ENCODE results near the gene ANKK1.

ANKK1 gene, protein sequence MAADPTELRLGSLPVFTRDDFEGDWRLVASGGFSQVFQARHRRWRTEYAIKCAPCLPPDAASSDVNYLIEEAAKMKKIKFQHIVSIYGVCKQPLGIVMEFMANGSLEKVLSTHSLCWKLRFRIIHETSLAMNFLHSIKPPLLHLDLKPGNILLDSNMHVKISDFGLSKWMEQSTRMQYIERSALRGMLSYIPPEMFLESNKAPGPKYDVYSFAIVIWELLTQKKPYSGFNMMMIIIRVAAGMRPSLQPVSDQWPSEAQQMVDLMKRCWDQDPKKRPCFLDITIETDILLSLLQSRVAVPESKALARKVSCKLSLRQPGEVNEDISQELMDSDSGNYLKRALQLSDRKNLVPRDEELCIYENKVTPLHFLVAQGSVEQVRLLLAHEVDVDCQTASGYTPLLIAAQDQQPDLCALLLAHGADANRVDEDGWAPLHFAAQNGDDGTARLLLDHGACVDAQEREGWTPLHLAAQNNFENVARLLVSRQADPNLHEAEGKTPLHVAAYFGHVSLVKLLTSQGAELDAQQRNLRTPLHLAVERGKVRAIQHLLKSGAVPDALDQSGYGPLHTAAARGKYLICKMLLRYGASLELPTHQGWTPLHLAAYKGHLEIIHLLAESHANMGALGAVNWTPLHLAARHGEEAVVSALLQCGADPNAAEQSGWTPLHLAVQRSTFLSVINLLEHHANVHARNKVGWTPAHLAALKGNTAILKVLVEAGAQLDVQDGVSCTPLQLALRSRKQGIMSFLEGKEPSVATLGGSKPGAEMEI

DNA sequence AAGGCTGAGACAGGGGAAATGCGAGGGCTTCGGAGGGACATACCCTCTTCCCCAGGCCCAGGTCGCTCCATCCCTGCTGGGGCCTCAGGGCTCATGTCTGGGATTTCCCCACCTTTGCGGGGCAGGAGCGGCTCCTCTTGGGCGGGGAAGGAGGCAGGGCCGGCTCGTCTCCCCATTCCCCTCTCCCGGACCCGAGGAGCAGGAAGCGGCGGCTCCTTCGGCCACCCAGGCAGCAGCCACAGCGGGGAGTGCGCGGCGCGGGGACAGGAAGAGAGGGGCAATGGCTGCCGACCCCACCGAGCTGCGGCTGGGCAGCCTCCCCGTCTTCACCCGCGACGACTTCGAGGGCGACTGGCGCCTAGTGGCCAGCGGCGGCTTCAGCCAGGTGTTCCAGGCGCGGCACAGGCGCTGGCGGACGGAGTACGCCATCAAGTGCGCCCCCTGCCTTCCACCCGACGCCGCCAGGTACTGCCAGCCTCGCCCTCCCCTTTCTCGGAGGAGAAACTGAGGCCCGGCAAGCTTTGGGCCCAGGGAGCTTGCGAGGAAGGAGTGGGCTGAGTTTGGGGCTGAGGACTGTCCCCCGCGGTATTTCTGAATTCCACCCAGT is at the start of gene ANKK1:
ANKK1 (plus strand) TSS at position 175 of the 607 bp plus-strand sequence; CDS start at position 281, 106 bp downstream.
- DNase-seq = no peak

DNA sequence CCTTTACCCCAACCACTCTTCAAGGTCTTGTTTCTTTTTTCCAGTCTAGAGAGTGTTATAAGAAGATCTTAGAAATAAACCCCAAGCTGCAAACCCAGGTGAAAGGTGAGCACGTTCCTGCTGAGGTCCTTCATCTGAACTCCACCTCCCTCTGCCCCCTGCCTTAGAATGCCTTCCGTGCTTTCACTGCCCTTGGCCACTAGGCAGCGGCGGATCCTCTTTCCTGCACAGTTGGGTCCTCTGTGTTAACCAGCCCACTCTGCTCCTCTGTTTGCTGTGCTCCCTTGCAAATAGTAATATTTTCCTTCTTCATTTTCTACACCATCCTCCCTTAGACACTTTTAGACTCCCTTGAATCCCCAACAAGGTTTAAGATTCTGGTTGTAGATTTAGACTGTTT is 48.8 kb upstream of the ANKK1 start:
- no peak for DNase-seq

DNA sequence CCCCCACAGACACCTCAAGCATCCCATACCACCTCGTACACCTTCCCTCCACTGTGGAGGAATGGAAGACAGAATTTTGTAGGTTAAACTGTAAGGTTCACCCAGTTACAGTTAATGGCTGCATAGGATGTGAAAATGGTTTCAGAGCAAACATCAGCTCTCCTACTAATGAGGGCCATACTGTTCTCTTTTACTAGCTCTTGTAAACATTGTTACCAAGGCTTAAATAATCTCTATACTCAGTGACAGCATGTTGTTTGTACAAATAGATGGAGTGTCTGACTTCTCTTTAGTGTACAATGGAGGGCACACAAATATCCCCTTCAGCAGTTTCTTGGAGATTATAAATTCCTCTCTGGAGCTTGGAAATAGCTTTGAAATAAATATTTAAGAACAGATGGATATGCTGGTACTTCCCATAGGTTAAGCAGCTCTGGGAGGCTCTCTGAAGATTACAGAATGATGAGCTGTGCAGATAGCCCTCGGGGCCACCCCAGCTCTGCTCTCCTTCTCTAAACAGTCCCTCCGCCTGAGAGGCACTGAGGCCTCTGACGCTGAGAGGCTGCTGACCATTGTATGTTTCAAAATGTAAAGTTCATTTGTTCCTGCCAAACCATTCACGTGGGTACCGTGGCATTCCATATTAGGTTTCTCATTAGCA is 47.5 kb upstream of the ANKK1 start:
- no peak for DNase-seq

DNA sequence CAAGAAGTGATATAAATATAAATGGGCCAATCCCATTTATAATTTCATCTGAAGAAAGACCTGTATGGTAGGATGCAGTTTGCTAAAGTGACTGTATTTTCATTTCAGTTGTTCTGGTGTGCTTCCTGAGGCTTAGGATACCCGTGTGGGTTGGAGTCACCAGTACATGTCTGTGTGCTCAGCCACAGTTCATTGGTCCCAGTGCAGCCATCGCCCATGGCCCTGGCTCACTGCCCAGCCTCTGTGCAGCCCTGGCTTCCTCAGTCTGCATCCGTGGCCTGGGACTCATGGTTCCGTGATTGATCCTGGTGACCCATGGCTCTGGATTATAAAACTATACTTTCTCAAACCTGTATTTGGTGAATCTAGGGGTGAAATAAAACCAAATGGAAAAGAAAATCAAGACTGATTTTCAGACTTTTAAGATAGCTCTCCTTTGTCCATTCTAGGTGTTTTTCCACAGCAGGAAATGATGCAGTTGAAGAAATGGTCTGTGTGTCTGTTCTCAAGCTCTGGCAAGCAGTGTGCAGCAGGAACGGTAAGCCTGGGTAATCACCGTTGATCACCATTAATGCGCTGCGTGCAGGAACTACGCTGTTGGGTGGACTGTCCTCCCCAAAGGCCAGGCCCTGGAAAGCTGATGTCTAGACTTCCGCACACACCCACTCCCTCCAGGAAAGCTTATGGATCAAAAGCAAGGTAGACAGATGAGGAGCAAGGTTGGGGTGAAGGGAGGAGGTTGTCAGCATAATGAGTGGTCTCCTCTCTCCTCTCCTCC is 46.0 kb upstream of the ANKK1 start:
- no peak for DNase-seq

GRCh38 chr11:113345978-113346377 is 41.6 kb upstream of the ANKK1 start:
- no peak for DNase-seq

- no peak for DNase-seq
These were observed 38.1 kb upstream of the ANKK1 start for GRCh38 chr11:113349528-113349927.

DNA sequence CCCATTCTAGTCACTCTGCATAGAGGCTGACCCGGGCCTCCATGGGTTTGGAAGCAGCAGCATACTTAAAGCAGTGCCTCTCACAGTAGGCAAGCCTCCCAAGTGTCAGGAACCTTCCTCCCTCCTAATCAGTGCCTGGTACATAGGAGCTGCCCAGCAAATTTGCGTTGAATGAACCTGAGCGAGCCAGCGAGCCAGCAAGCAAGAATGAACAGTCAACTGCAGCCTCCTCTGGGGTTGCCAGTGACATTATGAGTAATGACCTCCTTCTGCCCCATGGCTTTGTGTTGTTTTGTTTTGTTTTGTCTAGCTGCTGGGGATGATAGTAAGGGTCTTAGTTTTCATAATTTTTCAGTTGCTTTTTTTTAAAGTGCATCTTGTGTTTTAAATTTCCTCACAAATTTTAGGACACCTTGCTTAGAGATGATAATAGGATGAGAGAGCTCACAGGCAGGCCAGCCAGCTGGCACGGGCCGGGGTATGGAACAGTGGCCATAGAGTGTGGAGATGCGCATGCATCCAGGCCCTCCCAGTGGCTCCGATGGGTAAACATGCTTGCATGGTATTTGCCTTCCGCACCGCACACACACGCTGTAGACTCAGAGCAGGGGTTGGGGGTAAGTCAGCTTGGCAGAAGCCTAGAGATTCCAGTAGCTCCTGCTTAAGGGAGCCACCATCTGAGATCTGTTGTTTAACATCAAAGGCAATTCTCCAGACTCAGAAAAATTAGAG is 37.1 kb upstream of the ANKK1 start:
- no peak for DNase-seq

GRCh38 chr11:113351068-113351450 is 36.5 kb upstream of the ANKK1 start:
- DNase-seq = no peak

DNA sequence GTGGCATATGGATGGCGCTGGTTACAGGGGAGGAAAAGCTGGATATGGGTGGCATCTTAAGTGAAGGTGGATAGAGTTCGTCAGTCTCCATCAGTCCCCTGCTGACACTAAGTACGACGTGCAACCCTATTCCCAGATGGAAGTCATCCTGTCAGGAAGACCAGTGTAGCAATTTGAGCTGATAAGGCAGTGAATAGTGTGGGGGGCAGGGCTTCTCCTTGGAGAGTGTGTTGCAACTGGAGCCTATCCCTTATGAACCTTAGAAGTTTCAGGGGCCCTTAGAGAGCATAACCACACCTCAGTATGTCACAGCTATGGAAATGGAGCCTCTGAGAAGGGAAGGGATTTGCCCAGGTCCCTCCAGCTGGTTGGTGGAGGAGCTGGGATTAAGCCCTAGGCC is 36.1 kb upstream of the ANKK1 start:
- DNase-seq = no peak

DNA sequence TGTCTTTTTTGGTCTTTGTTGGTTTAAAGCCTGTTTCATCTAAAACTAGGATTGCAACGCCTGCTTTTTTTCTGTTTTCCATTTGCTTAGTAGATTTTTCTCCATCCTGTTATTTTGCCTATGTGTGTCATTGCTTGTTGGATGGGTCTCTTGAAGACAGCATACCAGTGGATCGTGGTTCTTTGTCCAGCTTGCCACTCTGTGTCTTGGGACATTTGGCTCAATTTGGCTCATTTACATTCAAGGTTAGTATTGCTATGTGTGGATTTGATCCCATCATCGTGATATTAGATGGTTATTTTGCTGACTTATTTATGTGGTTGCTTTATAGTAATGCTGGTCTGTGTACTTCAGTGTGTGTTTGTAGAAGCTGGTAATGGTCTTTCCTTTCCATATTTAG is 31.4 kb upstream of the ANKK1 start:
- DNase-seq = no peak

DNA sequence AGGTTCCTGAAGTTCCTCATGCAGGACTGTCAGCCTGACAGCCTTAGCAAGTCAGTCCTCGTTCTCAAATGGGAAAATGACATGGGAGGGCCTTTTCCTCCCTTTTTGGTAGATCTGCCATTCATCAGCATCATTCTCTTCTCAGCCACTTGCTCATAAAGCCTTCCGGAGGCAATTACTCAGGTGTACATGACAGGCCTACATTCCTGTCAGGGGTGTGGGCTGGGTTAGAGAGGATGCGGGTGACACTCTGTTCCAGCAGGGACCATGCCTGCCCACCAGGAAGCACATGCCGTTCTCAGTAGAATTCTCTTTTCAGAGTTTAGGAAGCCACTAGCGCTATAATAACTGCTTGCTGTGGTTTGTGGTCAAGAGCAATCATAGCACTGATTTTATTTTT is 24.2 kb upstream of the ANKK1 start:
- DNase-seq = no peak

DNA sequence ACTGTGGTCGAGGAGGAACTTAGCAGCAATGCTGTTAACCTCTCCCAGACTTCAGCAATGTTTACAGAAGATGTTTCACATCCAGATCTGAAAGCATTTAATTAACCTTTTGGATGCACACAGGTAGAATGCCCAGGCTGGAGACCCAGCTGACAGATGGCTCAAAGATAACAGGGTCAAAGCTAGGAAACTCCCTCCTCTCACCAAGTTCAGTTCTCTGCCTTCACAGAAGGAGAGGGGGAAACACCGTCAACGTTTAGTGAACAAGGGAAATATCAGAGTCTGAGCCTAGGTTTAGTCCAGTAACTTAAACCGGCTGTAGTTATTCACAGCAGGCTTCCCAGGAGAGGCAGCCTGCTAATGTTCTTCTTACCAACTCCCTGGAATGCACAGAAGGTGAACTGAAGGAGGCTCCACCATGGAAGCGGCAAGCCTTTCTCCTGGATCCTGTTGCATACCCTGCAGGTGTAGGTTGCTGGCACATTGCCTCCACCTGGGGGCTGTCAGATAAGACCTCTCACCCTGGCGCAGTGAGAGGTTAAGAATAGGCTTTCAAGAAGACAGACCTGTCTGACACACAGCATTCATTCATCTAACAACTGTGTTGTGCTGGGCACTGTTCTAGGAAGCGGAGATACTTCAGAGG is 23.5 kb upstream of the ANKK1 start:
- no peak for DNase-seq

DNA sequence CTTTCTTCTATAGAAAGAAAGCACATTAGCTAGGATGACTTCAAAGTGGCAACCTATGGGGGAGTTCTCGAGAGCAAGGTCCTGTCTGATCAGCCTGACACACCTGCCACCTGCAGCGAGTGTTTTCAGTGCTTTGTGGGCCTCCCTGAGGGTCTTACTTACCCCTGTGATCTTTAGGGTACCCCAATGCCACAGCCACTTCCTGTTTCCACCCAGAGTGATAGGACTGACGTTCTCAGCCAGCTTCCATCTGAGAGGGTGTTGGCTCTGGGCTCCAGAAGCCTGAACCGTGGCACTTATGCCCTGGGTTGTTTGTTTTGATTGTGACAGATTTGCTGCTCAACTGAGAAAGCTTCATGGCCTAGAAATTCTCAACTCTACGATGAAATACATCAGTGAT is 21.7 kb upstream of the ANKK1 start:
- no peak for DNase-seq

DNA sequence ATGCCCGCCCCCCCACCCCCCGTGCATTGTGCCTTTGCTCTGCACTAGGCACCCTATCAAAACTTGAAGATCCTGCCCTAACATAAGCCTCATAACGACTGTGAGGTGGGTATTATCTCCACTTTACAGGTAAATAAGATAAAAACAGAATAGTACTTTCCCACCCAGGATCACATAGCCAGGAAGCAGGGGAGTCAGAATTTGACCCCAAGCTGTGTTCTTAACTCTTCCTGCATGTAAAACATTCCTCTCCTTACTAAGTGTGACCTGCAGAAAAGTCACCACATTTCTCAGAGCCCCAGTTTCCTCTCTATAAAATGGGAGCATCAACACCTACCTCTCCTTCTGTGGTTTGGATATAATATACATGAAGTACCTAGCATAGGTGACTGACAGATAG is 18.2 kb upstream of the ANKK1 start:
- no peak for DNase-seq

- no peak for DNase-seq
These were observed 16.9 kb upstream of the ANKK1 start for GRCh38 chr11:113370634-113371033.

DNA sequence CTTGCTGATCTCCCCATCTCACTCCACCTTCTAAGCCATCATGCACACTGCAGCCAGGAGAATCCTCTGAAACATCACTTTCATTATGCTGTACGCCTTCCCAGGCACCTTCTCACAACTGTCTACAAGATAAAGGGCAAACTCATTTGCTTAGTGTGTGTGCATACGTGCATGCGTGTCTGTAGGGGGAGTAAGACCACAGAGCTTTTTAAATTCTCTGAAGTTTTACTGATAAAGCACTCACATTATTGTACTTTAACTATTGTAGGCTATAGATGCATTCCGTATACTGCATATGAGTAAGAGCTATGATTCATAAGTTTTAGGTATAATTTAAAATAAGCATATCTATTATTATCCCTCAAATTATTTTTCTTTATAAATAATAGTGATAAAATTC is 15.3 kb upstream of the ANKK1 start:
- DNase-seq = peak; percentile 13

- no peak for DNase-seq
These were observed 14.3 kb upstream of the ANKK1 start for GRCh38 chr11:113373306-113373705.

- no peak for DNase-seq
These were observed 13.5 kb upstream of the ANKK1 start for GRCh38 chr11:113373981-113374560.

DNA sequence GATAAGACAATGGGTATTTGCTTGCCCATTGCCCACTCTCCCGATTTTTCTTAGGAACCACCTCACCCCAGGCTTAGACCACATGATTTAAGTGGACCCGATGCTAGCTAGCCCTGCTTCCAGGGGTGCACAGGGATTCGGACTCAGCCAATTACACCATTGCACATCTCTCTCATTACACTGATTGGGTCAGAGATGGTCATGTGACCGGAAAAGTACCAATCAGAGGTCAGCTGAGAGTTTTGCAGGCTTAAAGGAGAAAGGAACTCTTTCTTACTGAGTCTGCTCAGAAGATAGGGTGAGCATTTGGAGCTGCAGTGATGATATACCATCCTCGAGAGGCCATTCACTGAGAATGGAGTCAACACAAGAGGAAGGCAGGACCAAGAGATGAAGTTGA is 12.2 kb upstream of the ANKK1 start:
- DNase-seq = no peak

GRCh38 chr11:113376156-113376555 is 11.4 kb upstream of the ANKK1 start:
- DNase-seq = peak; percentile 44

Data from hematopoietic multipotent progenitor cell treated with erythropoietin and hydrocortisone succinate and interleukin-3 and kit ligand, for 6 days (in vitro differentiated cells).